GM18505 (cell line): Measurements from ENCODE around the gene ABHD5.

Experiments
- ATAC-seq: cut with Tn5 transposase; IDR thresholded peaks from one replicate; pipeline ENCODE4 v1.9.1; 2021; ENCODE audit not compliant: unreplicated experiment
- POLR2A ChIP-seq: IDR thresholded peaks from 4 replicates; pipeline ENCODE4 v1.6.1; 2011; ENCODE audit warnings: borderline replicate concordance; ENCODE audit not compliant: insufficient read depth, insufficient read length; ENCODE audit errors: extremely low read depth

ABHD5 gene

GRCh38 chr3:43747641-43748040, 56.9 kb downstream of the ABHD5 start:
- no peak for ATAC-seq

GRCh38 chr3:43748179-43748578, 57.4 kb downstream of the ABHD5 start:
- ATAC-seq: no peak
- no peak for TF ChIP-seq POLR2A

More at GRCh38 chr3:43747641-43748040, 56.9 kb downstream of the ABHD5 start:
- TF ChIP-seq POLR2A: no peak

- TF ChIP-seq POLR2A: no peak
- no peak for ATAC-seq
These were observed 57.9 kb downstream of the ABHD5 start for GRCh38 chr3:43748645-43749044.

GRCh38 chr3:43752905-43753304, 62.2 kb downstream of the ABHD5 start:
- no peak for ATAC-seq
- TF ChIP-seq POLR2A: no peak

- ATAC-seq: no peak
- no peak for TF ChIP-seq POLR2A
These were observed 63.3 kb downstream of the ABHD5 start for GRCh38 chr3:43753741-43754715.

GRCh38 chr3:43755516-43756200, 64.9 kb downstream of the ABHD5 start:
- ATAC-seq: no peak
- TF ChIP-seq POLR2A: no peak

- no peak for TF ChIP-seq POLR2A
- no peak for ATAC-seq
These were observed 67.1 kb downstream of the ABHD5 start for GRCh38 chr3:43757666-43758321.

- TF ChIP-seq POLR2A: no peak
- ATAC-seq: no peak
These were observed 68.0 kb downstream of the ABHD5 start for GRCh38 chr3:43758592-43759225.

GRCh38 chr3:43759297-43759782, 68.6 kb downstream of the ABHD5 start:
- TF ChIP-seq POLR2A: no peak
- ATAC-seq: no peak

- TF ChIP-seq POLR2A: no peak
These were observed 69.2 kb downstream of the ABHD5 start for GRCh38 chr3:43759938-43760337.

GRCh38 chr3:43760938-43761337, 70.2 kb downstream of the ABHD5 start:
- ATAC-seq: no peak
- no peak for TF ChIP-seq POLR2A

More at GRCh38 chr3:43759938-43760337, 69.2 kb downstream of the ABHD5 start:
- ATAC-seq: no peak

- TF ChIP-seq POLR2A: no peak
- no peak for ATAC-seq
These were observed 71.7 kb downstream of the ABHD5 start for GRCh38 chr3:43762451-43762850.

GRCh38 chr3:43764056-43764455, 73.3 kb downstream of the ABHD5 start:
- TF ChIP-seq POLR2A: no peak
- ATAC-seq: no peak
